GM12873 (cell line): ENCODE measurements around the gene TMEM135.

Source experiments
- CTCF ChIP-seq: IDR thresholded peaks from 2 replicates; pipeline ENCODE4 v1.5.1; 2012; ENCODE audit warnings: low read depth, mild to moderate bottlenecking, moderate library complexity, low read length, control low read depth; ENCODE audit not compliant: insufficient read depth; ENCODE audit errors: missing control alignments

The TMEM135 gene

GRCh38 chr11:87326594-87326993, 288.9 kb downstream of the TMEM135 start:
- no peak for TF ChIP-seq CTCF

GRCh38 chr11:87329172-87329571, 291.4 kb downstream of the TMEM135 start:
- no peak for TF ChIP-seq CTCF

- TF ChIP-seq CTCF = no peak
These were observed 292.5 kb downstream of the TMEM135 start for GRCh38 chr11:87330187-87330601.

- TF ChIP-seq CTCF = no peak
These were observed 293.5 kb downstream of the TMEM135 start for GRCh38 chr11:87331273-87331672.

GRCh38 chr11:87338046-87338639, 300.4 kb downstream of the TMEM135 start:
- no peak for TF ChIP-seq CTCF

GRCh38 chr11:87339416-87339815, 301.7 kb downstream of the TMEM135 start:
- TF ChIP-seq CTCF = no peak

GRCh38 chr11:87347441-87347840, 309.7 kb downstream of the TMEM135 start:
- no peak for TF ChIP-seq CTCF
